ENCODE data around the gene ASTL.

Gene ASTL

DNA sequence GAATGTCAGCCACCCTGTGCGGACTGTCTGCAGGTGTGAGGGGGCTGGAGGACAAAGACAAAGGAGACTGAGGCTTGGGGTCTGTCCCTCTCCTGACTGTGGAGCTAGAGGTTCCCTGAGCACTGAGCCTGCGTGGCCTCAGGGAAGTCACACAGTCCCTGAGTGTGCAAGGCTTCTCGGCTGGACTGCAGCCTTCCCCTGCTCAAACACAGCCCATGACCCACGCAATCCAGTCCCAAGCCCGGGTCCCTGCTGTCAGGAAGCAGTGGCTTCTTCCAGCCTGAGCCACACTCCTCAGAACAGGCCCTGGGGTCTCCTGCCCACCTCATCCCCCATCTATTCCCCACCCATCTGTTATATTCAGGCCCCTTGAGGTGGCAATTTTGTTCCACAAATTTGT lies 2.7 kb downstream of the ASTL start:
- Histone ChIP-seq H3K4me1 (ENCODE audit: low read length) (peaks cover 20% of the 10 kb centered on the region), H3K79me2 (ENCODE audit: low read length) (no peaks in the 10 kb centered on the region), H3K9ac (ENCODE audit: low read length) (no peak overlapping the region), H3K4me3 (ENCODE audit: low read length) (no peak overlapping the region), H2AFZ (ENCODE audit: low read length) (no peak overlapping the region), H3K36me3 (replicated peaks; ENCODE audit: insufficient read depth, low read length) (no peaks in the 10 kb centered on the region), H3K9me3 (replicated peaks; ENCODE audit: insufficient read depth, low read length) (no peaks in the 10 kb centered on the region), H4K20me1 (ENCODE audit: insufficient read depth, low read length) (no peaks in the 10 kb centered on the region), H3F3A (ENCODE audit: insufficient read depth, low read length) (peaks cover 13% of the 10 kb centered on the region), H3K9me2 (replicated peaks; ENCODE audit: insufficient read depth, low read length) (no peaks in the 10 kb centered on the region), H3K27me3 (replicated peaks; ENCODE audit: insufficient read depth, low read length) (peaks cover 23% of the 10 kb centered on the region; the same call in 1 of the 2 replicates), H3K4me2 (ENCODE audit: low read depth, low read length) (no peak overlapping the region), H3K27ac (ENCODE audit: low read length) (no peak overlapping the region)
- no peak for DNase-seq
- TF ChIP-seq, protein P1, sequence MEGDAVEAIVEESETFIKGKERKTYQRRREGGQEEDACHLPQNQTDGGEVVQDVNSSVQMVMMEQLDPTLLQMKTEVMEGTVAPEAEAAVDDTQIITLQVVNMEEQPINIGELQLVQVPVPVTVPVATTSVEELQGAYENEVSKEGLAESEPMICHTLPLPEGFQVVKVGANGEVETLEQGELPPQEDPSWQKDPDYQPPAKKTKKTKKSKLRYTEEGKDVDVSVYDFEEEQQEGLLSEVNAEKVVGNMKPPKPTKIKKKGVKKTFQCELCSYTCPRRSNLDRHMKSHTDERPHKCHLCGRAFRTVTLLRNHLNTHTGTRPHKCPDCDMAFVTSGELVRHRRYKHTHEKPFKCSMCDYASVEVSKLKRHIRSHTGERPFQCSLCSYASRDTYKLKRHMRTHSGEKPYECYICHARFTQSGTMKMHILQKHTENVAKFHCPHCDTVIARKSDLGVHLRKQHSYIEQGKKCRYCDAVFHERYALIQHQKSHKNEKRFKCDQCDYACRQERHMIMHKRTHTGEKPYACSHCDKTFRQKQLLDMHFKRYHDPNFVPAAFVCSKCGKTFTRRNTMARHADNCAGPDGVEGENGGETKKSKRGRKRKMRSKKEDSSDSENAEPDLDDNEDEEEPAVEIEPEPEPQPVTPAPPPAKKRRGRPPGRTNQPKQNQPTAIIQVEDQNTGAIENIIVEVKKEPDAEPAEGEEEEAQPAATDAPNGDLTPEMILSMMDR (IDR thresholded peaks at IDR 0.05; ENCODE audit: low read length): no peak
- no peak for TF ChIP-seq EZH2phosphoT487 (IDR thresholded peaks at IDR 0.05; ENCODE audit: low read length)

DNA sequence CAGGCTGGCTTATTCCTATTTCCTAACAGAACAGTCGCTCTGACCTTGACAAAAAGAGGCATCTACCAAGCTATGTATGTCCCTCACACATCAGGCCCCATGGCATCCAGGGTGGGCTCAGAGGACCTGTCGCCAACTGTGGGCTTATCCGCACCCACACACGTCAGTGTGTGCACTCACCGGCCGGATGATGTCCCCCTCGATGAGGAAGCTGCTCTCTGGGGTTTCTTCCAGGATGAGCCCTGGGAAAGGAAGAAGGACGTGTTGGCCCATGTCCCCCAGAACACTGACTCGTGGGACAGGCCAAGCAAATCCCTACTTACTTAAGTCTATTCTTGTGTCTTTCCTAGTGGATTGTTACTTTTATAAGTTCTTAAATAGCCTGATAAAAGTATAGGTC lies 3.1 kb downstream of the ASTL start:
- no peak for DNase-seq
- Histone ChIP-seq H3K9me3 (replicated peaks; ENCODE audit: insufficient read depth, low read length) (no peaks in the 10 kb centered on the region), H3K27me3 (replicated peaks; ENCODE audit: insufficient read depth, low read length) (peaks cover 23% of the 10 kb centered on the region; the same call in 1 of the 2 replicates), H3K9me2 (replicated peaks; ENCODE audit: insufficient read depth, low read length) (no peaks in the 10 kb centered on the region), H3K27ac (ENCODE audit: low read length) (no peak overlapping the region), H3K4me2 (ENCODE audit: low read depth, low read length) (no peak overlapping the region), H2AFZ (ENCODE audit: low read length) (no peak overlapping the region), H3K36me3 (replicated peaks; ENCODE audit: insufficient read depth, low read length) (no peaks in the 10 kb centered on the region), H3F3A (ENCODE audit: insufficient read depth, low read length) (peaks cover 13% of the 10 kb centered on the region), H3K4me3 (ENCODE audit: low read length) (no peak overlapping the region), H3K79me2 (ENCODE audit: low read length) (no peaks in the 10 kb centered on the region), H4K20me1 (ENCODE audit: insufficient read depth, low read length) (no peaks in the 10 kb centered on the region), H3K4me1 (ENCODE audit: low read length) (peaks cover 25% of the 10 kb centered on the region), H3K9ac (ENCODE audit: low read length) (no peak overlapping the region)
- TF ChIP-seq EZH2phosphoT487 (IDR thresholded peaks at IDR 0.05; ENCODE audit: low read length) (no peak), EZH2 (optimal IDR thresholded peaks at IDR 0.05; ENCODE audit: low read depth, low read length) (no peak)
- TF ChIP-seq, protein P1 (IDR thresholded peaks at IDR 0.05; ENCODE audit: low read length): no peak

DNA sequence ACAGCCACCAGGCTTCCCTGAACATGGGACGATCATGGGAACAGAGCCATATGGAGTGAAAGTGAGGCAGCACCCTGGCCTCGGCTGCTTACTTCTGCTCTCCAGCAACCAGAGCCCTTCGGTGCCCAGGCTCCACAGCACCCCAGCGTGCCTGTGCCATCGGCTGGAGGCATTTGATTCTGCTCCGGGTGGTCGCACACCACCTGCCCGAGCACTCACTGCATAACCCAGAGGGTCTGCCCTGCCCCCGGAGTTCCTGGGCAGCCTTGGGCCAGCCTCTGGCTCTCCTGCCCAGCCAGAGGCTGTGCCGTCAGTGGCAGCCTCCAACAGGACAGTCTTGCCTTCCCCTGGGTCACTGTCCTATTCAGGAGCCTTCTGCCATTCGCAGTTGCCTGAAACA lies 3.9 kb downstream of the ASTL start:
- Histone ChIP-seq H3K4me2 (ENCODE audit: low read depth, low read length) (no peak overlapping the region), H3K79me2 (ENCODE audit: low read length) (no peaks in the 10 kb centered on the region), H3K4me1 (ENCODE audit: low read length) (peaks cover 27% of the 10 kb centered on the region), H3K9me2 (replicated peaks; ENCODE audit: insufficient read depth, low read length) (no peaks in the 10 kb centered on the region), H3F3A (ENCODE audit: insufficient read depth, low read length) (peaks cover 13% of the 10 kb centered on the region), H3K36me3 (replicated peaks; ENCODE audit: insufficient read depth, low read length) (no peaks in the 10 kb centered on the region), H3K4me3 (ENCODE audit: low read length) (no peak overlapping the region), H3K27me3 (replicated peaks; ENCODE audit: insufficient read depth, low read length) (peaks cover 23% of the 10 kb centered on the region; the same call in 1 of the 2 replicates), H3K27ac (ENCODE audit: low read length) (no peak overlapping the region), H3K9ac (ENCODE audit: low read length) (no peak overlapping the region), H4K20me1 (ENCODE audit: insufficient read depth, low read length) (no peaks in the 10 kb centered on the region), H2AFZ (ENCODE audit: low read length) (no peak overlapping the region), H3K9me3 (replicated peaks; ENCODE audit: insufficient read depth, low read length) (no peaks in the 10 kb centered on the region)
- TF ChIP-seq EZH2phosphoT487 (IDR thresholded peaks at IDR 0.05; ENCODE audit: low read length) (no peak), EZH2 (optimal IDR thresholded peaks at IDR 0.05; ENCODE audit: low read depth, low read length) (no peak)
- TF ChIP-seq, protein P1 (IDR thresholded peaks at IDR 0.05; ENCODE audit: low read length): no peak
- no peak for DNase-seq
